Measurements from ENCODE around the gene TFAP2E. TPM values are rescaled to one million over a fixed set of nuclear protein-coding genes. Genes with fewer than 3 reads are reported as not detected.
A peak's percentile ranks its signal among the peaks of the same experiment; 100 is the strongest.
"Not testable (repeated sequence)": the region's sequence is repeated elsewhere in the genome, so short reads cannot be mapped to it uniquely, and the experiment has no call there.

Gene TFAP2E
- total and polyA plus RNA-seq, 8 donors: 0.37 to 44.3 (median 1.8) TPM; not detected in 3

- TF ChIP-seq EP300 (IDR thresholded peaks at IDR 0.05) (no peak), POLR2A (IDR thresholded peaks at IDR 0.05) (no peak), CTCF (IDR thresholded peaks at IDR 0.05) (no peak), POLR2AphosphoS5 (IDR thresholded peaks at IDR 0.05) (no peak)
- H3K36me3 ChIP-seq: no peaks in the 10 kb centered on the region
- 65 to 79% (median 74%) methylated on average over 10 of the region's 10 CpGs for WGBS, 5 donors
- H3K4me1 ChIP-seq: peaks cover 28 to 55% (median 44%) of the 10 kb centered on the region in 4 donors
- peak overlapping the region in 2 of 4 donors; percentile 46 to 56 for H3K4me3 ChIP-seq
- no peak overlapping the region for H3K27ac ChIP-seq
- no peak for DNase-seq
- intact Hi-C loops (cut with DNase I; ENCODE audit: low total_unique reads): loop anchor here (10.0 kb wide), 1 partner anchor 199 kb away; no protein-coding TSS in a partner anchor
- H3K9me3 ChIP-seq: no peaks in the 10 kb centered on the region
- H3K27me3 ChIP-seq: peaks cover 0 to 75% (median 37%) of the 10 kb centered on the region in 3 donors
Observed at GRCh38 chr1:35576061-35576765, 3.1 kb downstream of the TFAP2E start.

DNA sequence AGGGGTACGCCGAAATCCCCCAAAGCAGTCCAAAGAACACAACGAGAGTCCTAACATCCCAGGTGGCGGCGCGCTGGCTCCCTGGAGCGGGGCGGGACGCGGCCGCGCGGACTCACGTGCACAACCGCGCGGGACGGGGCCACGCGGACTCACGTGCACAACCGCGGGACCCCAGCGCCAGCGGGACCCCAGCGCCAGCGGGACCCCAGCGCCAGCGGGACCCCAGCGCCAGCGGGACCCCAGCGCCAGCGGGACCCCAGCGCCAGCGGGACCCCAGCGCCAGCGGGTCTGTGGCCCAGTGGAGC lies 3.6 kb downstream of the TFAP2E start:
- not testable (repeated sequence) for DNase-seq, H3K36me3 ChIP-seq, H3K9me3 ChIP-seq, H3K27ac ChIP-seq
- peak overlapping the region in 3 of 4 donors; percentile 46 to 56 (median 54) for H3K4me3 ChIP-seq
- H3K27me3 ChIP-seq: peaks cover 0 to 69% (median 37%) of the 10 kb centered on the region in 3 donors
- intact Hi-C loops (cut with DNase I; ENCODE audit: low total_unique reads): loop anchor here (10.0 kb wide), 1 partner anchor 198 kb away; no protein-coding TSS in a partner anchor
- WGBS, 5 donors: 44 to 64% (median 48%) methylated on average over 26 to 37 of the region's 37 CpGs
- peaks cover 28 to 55% (median 44%) of the 10 kb centered on the region in 4 donors for H3K4me1 ChIP-seq

GRCh38 chr1:35577071-35577998 lies 4.2 kb downstream of the TFAP2E start:
- peaks cover 28 to 55% (median 44%) of the 10 kb centered on the region in 4 donors for H3K4me1 ChIP-seq
- peak overlapping the region; percentile 40 to 56 (median 50) for H3K4me3 ChIP-seq
- intact Hi-C loops (cut with DNase I; ENCODE audit: low total_unique reads): loop anchor here (10.0 kb wide), 1 partner anchor 197 kb away; no protein-coding TSS in a partner anchor
- TF ChIP-seq CTCF (IDR thresholded peaks at IDR 0.05) (no peak), POLR2A (IDR thresholded peaks at IDR 0.05) (no peak), POLR2AphosphoS5 (IDR thresholded peaks at IDR 0.05) (no peak), EP300 (IDR thresholded peaks at IDR 0.05) (no peak)
- H3K9me3 ChIP-seq: no peaks in the 10 kb centered on the region
- H3K36me3 ChIP-seq: no peaks in the 10 kb centered on the region
- WGBS, 5 donors: 13 to 38% (median 17%) methylated on average over 14 to 70 of the region's 70 CpGs
- H3K27ac ChIP-seq: peak overlapping the region in 1 of 5 donors; percentile 11
- peak; percentile 53 to 75 for DNase-seq
- peaks cover 0 to 63% (median 31%) of the 10 kb centered on the region in 3 donors for H3K27me3 ChIP-seq

GRCh38 chr1:35580949-35581388 lies 7.9 kb downstream of the TFAP2E start:
- Histone ChIP-seq H3K4me3 (no peak overlapping the region), H3K4me1 (peaks cover 13 to 28% (median 20%) of the 10 kb centered on the region in 4 donors), H3K36me3 (peaks cover 0 to 5% (median 0%) of the 10 kb centered on the region in 4 donors), H3K27ac (no peak overlapping the region), H3K9me3 (no peaks in the 10 kb centered on the region), H3K27me3 (peaks cover 0 to 27% (median 12%) of the 10 kb centered on the region in 3 donors)
- WGBS, 5 donors: 66 to 80% (median 72%) methylated on average over 4 of the region's 4 CpGs
- intact Hi-C loops (cut with DNase I; ENCODE audit: low total_unique reads): no loop called here
- TF ChIP-seq CTCF (IDR thresholded peaks at IDR 0.05) (no peak), POLR2A (IDR thresholded peaks at IDR 0.05) (no peak), POLR2AphosphoS5 (IDR thresholded peaks at IDR 0.05) (no peak)
- DNase-seq: no peak

GRCh38 chr1:35581621-35582020 lies 8.5 kb downstream of the TFAP2E start:
- not testable (repeated sequence) for DNase-seq

More at GRCh38 chr1:35581621-35582020, 8.5 kb downstream of the TFAP2E start:
- intact Hi-C loops (cut with DNase I; ENCODE audit: low total_unique reads); H3K4me3 ChIP-seq; H3K36me3 ChIP-seq; H3K9me3 ChIP-seq; H3K27ac ChIP-seq: not testable (repeated sequence)
- peaks cover 0 to 20% (median 8%) of the 10 kb centered on the region in 3 donors for H3K27me3 ChIP-seq
- peaks cover 13 to 21% (median 18%) of the 10 kb centered on the region in 4 donors for H3K4me1 ChIP-seq
- 90 to 96% (median 93%) methylated on average over 9 of the region's 9 CpGs for WGBS, 5 donors

Data from stomach (tissue), 9 donors.